Measurements from ENCODE around the gene FRG2B. TPM values are rescaled to one million over a fixed set of nuclear protein-coding genes. Genes with fewer than 3 reads are reported as not detected.

The FRG2B gene
- total and polyA plus RNA-seq, 2 of the 8 experiments (the other 6 are each of a cell fraction or from before 2014, with no cell fraction given) = not detected

GRCh38 chr10:133618851-133619250 is 7.7 kb downstream of the FRG2B start:
- Histone ChIP-seq H2BK12ac (ENCODE audit: low read depth, low read length) (no peak overlapping the region), H3K18ac (ENCODE audit: extremely low read depth, low read length) (no peak overlapping the region), H3K23ac (ENCODE audit: insufficient read length) (no peak overlapping the region), H3K4me1 (replicated peaks in 1 of 4; ENCODE audit: control insufficient read depth in 3 of 4, insufficient read depth in 4 of 4, low read length in 3 of 4) (no peaks in the 10 kb centered on the region), H2BK120ac (replicated peaks; ENCODE audit: low read depth, low read length) (no peak overlapping the region), H2BK20ac (ENCODE audit: low read length) (no peak overlapping the region), H3K79me1 (ENCODE audit: low read depth, low read length) (no peaks in the 10 kb centered on the region), H3K27me3 (replicated peaks in 1 of 4; ENCODE audit: control insufficient read depth in 3 of 4, extremely low read depth in 1 of 4, insufficient read depth in 3 of 4, low read length in 3 of 4) (peaks cover 0 to 3% (median 2%) of the 10 kb centered on the region in 4 experiments; a peak in 4 of 7 replicates), H3K4ac (replicated peaks; ENCODE audit: insufficient read length, low read depth, low read length) (no peak overlapping the region), H2AFZ (ENCODE audit: low read length) (no peak overlapping the region), H4K20me1 (replicated peaks in 1 of 2; ENCODE audit: control insufficient read depth in 1 of 2, insufficient read depth in 2 of 2, low read length in 2 of 2) (no peaks in the 10 kb centered on the region), H3K9me3 (ENCODE audit: insufficient read depth in 2 of 2, low read depth in 1 of 2, low read length in 1 of 2) (peaks cover 71 to 82% of the 10 kb centered on the region in 2 experiments), H3K4me3 (ENCODE audit: extremely low read depth in 1 of 4, insufficient read depth in 2 of 4, low read depth in 3 of 4, low read length in 4 of 4) (no peak overlapping the region), H4K8ac (ENCODE audit: extremely low read depth, insufficient read depth, low read length) (no peak overlapping the region), H3K36me3 (ENCODE audit: control insufficient read depth in 2 of 4, insufficient read depth in 4 of 4, low read length in 3 of 4) (no peaks in the 10 kb centered on the region; a peak in 1 of 8 replicates), H3K79me2 (ENCODE audit: control insufficient read depth in 1 of 2, insufficient read depth in 2 of 2, low read length in 2 of 2) (no peaks in the 10 kb centered on the region), H3K23me2 (ENCODE audit: low read depth, low read length) (no peaks in the 10 kb centered on the region), H4K5ac (ENCODE audit: insufficient read length, low read depth, low read length) (no peak overlapping the region), H3K14ac (ENCODE audit: insufficient read length) (no peak overlapping the region), H4K91ac (replicated peaks; ENCODE audit: insufficient read length, low read length) (no peak overlapping the region), H3K9ac (replicated peaks in 1 of 4; ENCODE audit: extremely low read depth in 1 of 4, low read depth in 3 of 4, low read length in 3 of 4) (no peak overlapping the region), H3K27ac (ENCODE audit: low read depth, low read length) (no peak overlapping the region), H2AK5ac (ENCODE audit: low read depth, low read length) (no peak overlapping the region), H2BK15ac (ENCODE audit: low read length) (no peak overlapping the region), H2BK5ac (ENCODE audit: low read depth, low read length) (no peak overlapping the region), H3K56ac (replicated peaks; ENCODE audit: insufficient read length, low read depth, low read length) (no peak overlapping the region), H3K4me2 (ENCODE audit: insufficient read depth in 1 of 2, low read depth in 2 of 2, low read length in 2 of 2) (no peak overlapping the region)
- FAIRE-seq (no peak), DNase-seq (ENCODE audit: low read depth in 1 of 2, low spot score in 2 of 2) (no peak)
- ChIA-PET POLR2A (ENCODE audit: partially characterized antibody) (no interaction called here), CTCF (ENCODE audit: partially characterized antibody) (interaction anchor here (1.1 kb wide), 1 partner anchor 45 kb away, joined by 4 read pairs; no protein-coding TSS in a partner anchor)
- WGBS, 2 experiments (ENCODE audit: extremely low coverage in 1 of 2, insufficient coverage in 1 of 2, insufficient read length in 1 of 2, insufficient replicate concordance in 2 of 2, low coverage in 1 of 2, low lambda C conversion rate in 2 of 2, missing lambda C conversion rate in 1 of 2) = 81% methylated on average over 7 of the region's 7 CpGs; no CpG with 5 or more reads in 1 of the 2 experiments
- TF ChIP-seq NANOG (IDR thresholded peaks at IDR 0.05; ENCODE audit: insufficient read depth, low read depth, low read length, poor library complexity, severe bottlenecking) (no peak), BRCA1 (IDR thresholded peaks at IDR 0.05; ENCODE audit: low read depth, low read length) (no peak), RNF2 (IDR thresholded peaks at IDR 0.05; ENCODE audit: borderline replicate concordance, low read depth, low read length, missing control alignments, poor library complexity, severe bottlenecking) (no peak), FOSL1 (IDR thresholded peaks at IDR 0.05; ENCODE audit: insufficient read depth, low read depth, low read length) (no peak), KDM4A (IDR thresholded peaks at IDR 0.05; ENCODE audit: low read depth, low read length, severe bottlenecking) (no peak), TAF1 (IDR thresholded peaks at IDR 0.05; ENCODE audit: low read depth, low read length) (no peak), GABPA (IDR thresholded peaks at IDR 0.05; ENCODE audit: borderline replicate concordance, insufficient read depth, low read length) (no peak)
